ENCODE measurements around the gene ZNF512.
A peak's percentile ranks its signal among the peaks of the same experiment; 100 is the strongest.

The ZNF512 gene

DNA sequence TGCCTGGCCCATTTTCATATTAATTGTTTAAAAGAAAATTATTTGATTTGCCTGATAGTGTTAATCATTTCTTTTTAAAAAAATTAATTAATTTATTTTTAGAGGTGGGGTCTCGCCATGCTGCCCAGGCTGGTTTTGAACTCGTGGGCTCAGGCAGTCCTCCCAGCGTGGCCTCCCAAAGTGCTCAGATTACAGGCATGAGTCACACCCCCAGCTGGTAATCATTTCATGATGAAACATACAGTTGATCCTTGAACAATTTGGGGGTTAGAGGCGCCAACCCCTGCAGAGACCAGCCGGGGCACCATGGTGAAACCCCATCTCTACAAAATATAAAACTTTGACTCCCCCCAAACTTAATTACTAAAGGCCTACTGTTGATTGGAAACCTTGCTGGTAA lies 53.9 kb downstream of the ZNF512 start:
- DNase-seq (ENCODE audit: low read depth, low spot score), result no peak

DNA sequence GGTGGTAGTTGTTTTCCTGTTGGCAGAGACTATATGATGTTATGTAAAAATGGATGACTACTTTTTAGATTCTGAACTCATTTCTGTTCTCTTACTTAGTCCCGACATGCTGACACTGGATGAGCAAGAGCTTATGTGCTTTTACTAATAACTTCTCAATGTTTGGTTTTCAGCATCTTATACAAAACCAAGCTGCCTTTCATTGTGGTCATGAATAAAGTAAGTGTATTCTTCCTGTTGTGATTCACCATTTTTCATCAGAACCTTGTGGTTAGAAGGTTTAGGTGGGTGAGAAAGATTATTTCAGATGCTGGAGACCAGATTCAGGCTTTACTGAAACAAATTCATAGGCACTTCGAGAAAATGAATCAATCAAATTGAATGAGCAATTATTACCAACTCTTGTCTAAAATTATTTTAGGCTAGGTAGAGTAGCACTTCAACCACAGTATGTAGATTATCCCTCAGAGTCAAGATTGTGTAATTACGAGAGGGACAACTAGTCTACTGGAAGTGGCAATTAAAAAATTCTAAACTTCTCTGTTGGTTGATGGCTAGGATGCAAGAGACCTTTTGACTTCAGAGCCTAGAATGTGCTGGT lies 55.3 kb downstream of the ZNF512 start:
- DNase-seq (ENCODE audit: low read depth, low spot score), result no peak

DNA sequence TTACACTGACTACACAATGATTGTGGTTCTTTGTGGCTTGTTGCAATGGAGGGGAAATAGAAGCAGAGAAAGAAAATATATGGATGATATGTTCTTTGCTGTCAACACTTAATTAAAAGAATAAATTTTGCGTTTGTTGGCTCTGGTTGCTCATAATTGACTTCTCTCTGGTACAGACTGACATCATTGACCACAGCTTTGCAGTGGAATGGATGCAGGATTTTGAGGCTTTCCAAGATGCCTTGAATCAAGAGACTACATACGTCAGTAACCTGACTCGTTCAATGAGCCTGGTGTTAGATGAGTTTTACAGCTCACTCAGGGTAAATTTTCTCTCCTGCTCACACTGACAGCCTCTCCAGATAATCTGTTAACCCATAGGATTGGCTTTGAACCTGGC lies 55.9 kb downstream of the ZNF512 start:
- DNase-seq (ENCODE audit: low read depth, low spot score), result no peak

DNA sequence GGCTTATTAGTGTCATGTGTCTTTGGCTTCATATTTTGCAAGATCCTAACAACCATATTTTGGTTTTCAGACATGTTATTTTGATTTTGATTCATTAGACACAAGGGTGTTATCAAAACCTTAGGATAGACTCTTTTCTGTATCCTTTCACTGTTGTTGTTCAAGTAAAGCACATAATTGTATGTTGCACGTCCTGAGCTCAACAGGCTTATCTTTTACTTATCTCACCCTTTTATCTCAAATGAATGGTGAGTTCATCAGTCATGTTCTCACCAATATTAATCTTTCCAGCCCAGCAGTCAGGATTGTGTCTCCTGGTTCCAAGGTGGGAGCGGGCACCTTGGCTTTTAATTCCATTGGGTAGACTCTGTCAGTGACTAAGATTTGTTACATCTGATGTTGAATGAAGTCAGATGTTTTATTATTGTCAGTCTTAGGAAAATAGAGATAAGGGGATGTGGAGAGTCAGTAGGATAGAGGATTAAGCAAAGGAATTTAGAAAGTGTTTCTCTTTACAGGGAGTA lies 57.9 kb downstream of the ZNF512 start:
- DNase-seq (ENCODE audit: low read depth, low spot score), result no peak

DNA sequence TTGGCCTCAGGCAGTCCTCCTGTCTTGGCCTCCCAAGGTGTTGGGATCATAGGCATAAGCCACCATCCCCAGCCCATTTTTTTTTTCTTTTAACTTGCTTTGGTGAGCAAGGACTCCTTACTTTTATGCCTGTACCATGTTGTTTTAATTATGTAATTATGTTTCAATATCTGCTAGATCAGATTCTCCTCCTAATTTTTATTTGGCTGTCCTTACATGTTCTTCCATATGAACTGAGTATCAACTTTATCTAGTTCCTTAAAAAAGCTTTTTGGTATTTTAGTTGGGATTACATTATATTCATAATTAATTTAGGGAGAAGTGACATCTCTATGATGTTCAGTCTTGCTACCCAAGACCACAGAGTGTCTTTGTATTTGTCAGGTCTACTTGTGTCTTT lies 62.4 kb downstream of the ZNF512 start:
- no peak for DNase-seq (ENCODE audit: low read depth, low spot score)

DNA sequence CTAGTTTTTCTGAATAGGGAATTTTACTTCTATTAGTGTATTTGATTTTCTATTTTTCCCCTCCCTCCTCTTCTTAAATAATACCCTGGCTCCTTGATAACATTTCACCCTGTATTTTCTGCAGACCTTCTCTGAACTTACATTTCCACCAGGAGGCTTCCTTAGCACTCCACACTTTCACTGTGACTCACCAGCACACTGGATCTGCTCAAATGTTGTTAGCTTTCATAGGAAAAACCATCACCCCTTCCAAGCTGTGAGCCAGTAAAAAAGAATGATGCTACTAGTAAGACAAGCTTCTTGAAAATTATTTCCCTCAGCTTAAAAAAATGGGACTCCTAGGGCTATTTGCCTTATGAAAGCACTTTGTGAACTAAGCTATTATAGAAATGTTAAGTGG lies 64.4 kb downstream of the ZNF512 start:
- no peak for DNase-seq (ENCODE audit: low read depth, low spot score)

DNA sequence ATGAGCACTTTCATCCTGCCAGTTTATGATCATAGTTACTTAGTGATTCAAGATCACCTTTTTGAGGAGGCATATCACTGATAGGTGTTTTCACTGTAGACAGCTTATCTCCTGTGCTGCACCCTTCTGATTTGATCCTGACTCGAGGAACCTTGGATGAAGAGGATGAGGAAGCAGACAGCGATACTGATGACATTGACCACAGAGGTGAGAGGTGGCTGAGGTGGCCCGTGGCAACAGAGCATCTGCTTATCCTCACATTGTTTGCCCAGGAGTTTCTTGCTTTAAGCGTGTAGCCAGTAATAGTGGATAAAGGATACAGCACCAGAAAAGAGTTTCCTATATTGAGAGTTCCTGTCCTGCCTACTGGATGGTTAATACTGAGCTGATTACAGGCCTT lies 64.9 kb downstream of the ZNF512 start:
- no peak for DNase-seq (ENCODE audit: low read depth, low spot score)

DNA sequence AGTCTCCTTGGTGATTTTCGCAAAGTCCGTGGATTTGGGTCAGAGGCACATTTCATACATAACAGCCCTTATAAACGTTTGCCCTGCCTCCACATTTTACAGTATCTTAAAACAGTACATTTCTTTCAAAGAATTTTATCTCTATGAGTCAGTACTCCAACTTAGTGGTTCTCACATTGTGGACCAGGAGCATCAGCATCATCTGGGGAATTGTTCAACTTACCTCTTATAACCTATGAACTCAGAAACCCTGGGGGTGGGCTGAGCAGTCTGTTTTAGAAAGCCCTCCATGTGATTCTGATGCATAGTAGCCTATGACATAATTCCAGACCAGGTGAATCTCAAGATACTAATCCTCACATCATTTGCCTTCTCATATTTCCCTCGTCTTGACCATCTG lies 68.2 kb downstream of the ZNF512 start:
- no peak for DNase-seq (ENCODE audit: low read depth, low spot score)

DNA sequence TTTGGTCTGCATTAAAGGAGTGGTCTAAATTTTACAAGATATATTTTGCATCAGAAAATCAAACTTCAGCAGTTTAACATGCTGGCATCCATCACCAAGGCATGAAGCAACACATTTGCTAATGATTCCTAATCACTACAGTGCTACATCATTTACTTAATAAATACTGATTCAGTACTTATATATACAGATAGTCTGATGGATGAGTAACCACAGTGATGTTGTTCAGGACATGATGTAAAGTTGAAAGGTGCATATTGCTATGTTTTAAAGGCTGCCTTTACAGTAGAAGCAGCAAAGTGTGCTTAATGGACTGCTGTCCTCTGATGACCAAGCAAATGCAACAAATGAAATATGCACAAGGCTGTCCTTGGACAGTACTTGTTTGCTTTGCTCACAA lies 69.5 kb downstream of the ZNF512 start:
- no peak for DNase-seq (ENCODE audit: low read depth, low spot score)

DNA sequence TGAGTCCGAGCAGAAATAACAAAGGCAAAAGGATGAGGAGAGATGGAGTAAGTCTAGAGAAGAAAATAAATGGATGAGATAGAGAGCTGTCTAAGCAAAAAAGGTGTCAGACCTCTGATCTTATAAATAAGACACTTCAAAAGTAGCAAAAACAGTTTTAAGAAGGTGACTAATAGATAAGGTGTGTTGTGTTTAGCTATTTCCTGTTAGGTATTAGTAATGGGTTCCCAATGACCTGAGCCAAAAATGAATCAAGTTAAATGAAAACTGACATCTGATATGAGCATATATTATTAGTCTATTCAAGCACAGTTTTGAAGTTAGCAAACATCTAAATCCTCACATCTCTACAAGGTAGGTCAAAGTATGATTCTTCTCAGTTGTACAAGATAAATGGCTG lies 69.9 kb downstream of the ZNF512 start:
- DNase-seq (ENCODE audit: low read depth, low spot score), result no peak

DNA sequence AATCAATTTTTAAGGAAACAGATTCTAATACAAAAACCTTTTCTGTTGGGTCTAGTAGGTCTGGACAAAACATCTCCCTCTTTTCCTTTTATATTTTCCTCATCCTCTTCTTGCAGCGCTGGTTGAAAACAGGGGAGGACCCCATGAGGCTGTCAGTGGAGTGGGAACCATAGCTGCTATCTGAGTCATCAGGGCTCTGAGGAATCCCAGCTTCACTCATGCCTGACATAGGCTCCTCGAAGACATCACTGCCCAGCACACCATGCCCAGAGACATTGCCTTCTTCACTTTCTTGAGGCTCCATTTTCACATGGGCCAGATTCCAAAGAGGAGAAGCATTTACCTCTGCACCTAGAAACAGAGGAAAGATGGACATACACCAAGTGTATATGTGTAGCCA lies 70.6 kb downstream of the ZNF512 start:
- DNase-seq (ENCODE audit: low read depth, low spot score), result no peak

DNA sequence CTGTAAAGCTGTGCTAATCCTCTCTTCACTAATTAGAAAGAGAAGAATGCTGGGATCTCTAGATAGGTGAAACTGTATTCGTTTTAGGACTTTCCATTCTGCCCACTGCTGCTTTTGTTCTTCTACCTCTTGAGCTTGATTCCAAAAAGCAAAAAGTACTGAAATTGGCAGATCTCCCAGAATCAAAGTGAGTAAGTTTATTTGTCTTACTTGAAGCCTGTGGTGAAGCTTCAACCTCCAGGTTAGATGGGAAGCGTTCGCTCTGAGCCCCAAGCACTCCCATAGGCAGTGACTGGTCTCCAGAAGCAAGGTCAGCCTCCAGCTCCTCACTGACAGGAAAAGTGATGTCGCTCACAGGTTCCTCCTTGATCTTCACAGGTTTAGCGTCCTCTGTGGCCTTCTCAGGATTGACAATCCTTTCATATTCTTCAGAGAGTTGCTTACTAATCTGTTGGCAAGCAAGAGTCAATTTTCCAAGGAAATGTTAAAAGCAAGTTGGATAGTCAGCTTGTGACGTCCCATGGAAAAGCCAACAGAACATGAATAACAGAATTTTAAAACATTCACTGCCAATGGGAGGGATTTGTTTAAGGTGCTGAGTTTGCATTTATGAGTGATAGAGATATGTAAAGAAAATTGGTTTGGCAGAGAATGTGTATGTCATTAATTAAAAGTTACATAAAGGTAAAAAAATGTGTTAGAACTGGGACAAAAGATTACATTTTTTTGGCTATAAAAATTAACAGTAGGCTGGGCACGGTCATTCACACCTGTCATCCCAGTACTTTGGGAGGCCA lies 72.5 kb downstream of the ZNF512 start:
- DNase-seq (ENCODE audit: low read depth, low spot score), result peak; percentile 72

DNA sequence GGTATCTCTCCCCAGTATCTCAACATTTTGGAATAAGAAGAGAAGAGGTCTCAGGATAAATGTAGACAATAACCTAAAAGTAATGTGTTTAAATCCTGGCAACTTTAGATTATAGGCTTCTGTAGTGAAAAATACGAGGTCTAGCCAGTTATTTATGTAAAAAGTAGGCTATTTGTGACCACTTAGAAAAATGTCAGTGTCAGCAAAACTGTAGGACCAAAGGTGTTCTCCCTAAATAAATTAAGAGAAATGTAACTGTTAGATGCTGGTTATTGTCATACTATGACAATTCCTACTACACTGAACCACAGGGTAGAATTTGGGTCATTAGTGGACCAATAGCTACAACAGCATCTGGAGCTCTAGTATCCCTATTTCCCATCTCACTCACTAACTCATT lies 78.5 kb downstream of the ZNF512 start:
- DNase-seq (ENCODE audit: low read depth, low spot score), result no peak

DNA sequence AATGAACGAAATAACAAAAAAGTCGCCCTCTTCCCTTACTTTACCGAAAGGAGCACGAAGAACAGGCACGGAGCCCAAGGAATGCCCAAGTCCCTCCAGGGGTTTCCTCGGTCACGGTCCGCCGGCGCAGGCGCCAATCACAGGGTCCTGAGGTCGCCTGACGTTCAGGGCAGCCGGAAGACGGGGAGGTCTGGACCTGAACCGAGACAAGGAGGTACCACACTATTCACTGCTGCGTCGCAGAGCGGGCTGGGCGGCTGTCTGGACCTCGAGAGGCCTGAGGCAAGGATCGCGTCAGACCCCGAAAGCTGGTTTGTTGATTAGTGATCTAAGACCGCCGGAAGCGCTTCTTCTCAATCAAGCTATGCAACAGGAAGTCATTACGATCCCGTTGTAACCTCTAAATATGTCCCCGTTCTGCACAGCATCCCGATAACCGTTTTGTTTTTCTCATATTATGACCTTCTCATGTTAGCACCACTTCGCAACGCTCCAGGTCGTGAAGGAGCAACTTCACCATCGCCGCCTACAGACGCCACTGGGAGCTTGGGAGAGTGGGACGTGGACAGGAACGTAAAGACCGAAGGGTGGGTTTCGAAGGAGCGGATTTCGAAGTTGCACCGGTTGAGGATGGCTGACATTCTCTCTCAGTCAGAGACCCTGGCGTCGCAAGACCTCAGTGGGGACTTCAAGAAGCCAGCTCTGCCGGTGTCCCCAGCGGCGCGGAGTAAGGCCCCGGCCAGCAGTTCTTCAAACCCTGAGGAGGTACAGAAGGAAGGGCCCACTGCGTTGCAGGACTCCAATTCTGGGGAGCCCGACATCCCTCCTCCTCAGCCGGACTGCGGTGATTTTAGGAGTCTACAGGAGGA lies 80.7 kb downstream of the ZNF512 start, which contains the start of the genes SLC4A1AP and SUPT7L:
TSS of gene SLC4A1AP (plus strand) at position 605 of the 869 bp plus-strand sequence. CDS start at position 631, 26 bp downstream.
TSS of gene SUPT7L (minus strand) at position 330 of the 869 bp plus-strand sequence. CDS start 1,422 bp downstream, outside the sequence.
- DNase-seq (ENCODE audit: low read depth, low spot score), result peak; percentile 77

DNA sequence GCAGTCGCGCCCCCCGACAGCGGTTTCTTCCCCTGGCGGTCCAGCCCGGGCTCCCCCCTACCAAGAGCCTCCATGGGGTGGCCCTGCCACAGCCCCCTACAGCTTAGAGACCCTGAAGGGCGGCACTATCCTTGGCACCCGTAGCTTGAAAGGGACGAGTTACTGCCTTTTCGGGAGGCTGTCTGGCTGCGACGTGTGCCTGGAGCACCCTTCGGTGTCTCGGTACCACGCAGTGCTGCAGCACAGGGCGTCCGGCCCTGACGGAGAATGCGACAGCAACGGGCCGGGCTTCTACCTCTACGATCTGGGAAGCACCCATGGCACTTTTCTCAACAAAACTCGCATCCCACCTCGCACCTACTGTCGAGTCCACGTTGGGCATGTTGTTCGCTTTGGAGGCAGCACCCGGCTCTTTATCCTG lies 81.3 kb downstream of the ZNF512 start:
- DNase-seq (ENCODE audit: low read depth, low spot score), result no peak

DNA sequence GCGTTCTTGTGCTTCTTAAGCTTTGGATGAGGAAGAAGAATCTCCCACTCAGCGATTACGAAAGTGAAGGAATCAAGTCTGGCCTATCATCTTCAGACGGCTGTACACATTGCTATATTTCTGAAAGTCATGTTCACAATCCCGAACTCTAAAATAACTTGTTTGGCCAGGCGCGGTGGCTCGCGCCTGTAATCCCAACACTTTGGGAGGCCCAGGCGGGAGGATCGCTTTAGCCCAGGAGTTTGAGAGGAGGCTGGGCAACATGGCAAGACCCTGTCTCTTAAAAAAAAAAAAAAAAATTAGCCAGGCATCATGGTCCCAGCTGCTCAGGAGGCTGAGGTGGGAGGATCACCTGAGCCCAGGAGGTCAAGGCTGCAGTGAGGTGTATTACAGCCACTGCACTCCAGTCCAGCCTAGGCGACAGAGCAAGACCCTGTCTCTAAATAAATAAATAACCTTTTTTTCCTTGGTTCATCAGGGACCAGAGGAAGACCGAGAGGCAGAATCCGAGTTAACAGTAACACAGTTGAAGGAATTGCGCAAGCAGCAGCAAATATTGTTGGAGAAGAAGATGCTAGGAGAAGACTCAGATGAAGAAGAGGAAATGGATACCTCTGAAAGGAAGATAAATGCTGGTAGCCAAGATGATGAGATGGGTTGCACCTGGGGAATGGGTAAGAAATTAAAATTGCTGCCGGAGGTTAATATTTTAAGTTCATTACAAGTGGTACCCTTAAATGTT lies 82.0 kb downstream of the ZNF512 start:
- no peak for DNase-seq (ENCODE audit: low read depth, low spot score)

DNA sequence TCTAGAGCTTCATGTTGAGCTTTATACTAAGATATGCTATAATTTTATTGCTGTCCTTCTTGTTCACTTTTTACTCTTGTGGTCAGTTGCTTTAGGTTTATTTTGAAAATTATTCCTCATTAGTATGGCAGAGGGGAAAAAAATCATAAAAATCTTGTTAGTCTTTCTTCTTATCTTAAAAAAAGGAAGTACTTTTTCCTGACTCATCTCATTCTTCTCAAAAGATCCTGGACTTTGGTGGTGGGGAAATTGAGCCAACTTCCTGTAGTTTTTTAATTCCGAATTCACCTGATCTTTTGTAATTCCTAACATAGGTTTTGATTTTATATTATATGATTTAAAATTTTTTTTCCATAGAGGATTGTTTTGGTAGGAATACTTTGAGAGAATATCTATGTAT lies 84.6 kb downstream of the ZNF512 start:
- DNase-seq (ENCODE audit: low read depth, low spot score), result no peak

DNA sequence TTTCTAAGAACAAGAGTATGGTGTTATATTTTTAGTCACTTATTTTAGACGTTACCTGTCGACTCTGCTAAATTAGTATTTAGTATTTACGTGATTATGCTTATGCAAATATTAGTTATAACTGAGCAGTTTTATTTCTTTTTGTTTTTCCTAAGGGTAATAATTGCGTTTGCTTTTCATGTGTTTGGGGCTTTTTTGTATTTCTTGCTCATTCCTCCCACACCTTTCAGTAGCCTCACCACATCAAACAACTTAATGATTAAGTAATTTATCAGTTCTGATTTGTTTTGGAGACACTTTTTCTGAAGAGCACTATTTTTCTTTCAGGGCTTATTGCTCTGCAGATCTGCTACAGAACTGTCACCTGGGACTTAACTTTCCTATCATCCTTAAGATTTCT lies 88.4 kb downstream of the ZNF512 start:
- DNase-seq (ENCODE audit: low read depth, low spot score), result no peak
